ENCODE data around the gene EFCAB14. TPM values are rescaled to one million over a fixed set of nuclear protein-coding genes. Genes with fewer than 3 reads are reported as not detected.

Gene EFCAB14
- total RNA-seq, 1 donor from 2014 or later = 44.7 TPM

- no peak for DNase-seq (ENCODE audit: low spot score)
- peaks cover 13% of the 10 kb centered on the region for H3K36me3 ChIP-seq
- no peaks in the 10 kb centered on the region for H3K4me1 Mint-ChIP-seq
These were observed 59.5 kb downstream of the EFCAB14 start for GRCh38 chr1:46659307-46659870.

GRCh38 chr1:46657775-46658174 is 61.1 kb downstream of the EFCAB14 start:
- no peaks in the 10 kb centered on the region for H3K9me3 ChIP-seq (ENCODE audit: low read depth)
- Mint-ChIP-seq H3K9me3 (no peaks in the 10 kb centered on the region), H3K27ac (no peak overlapping the region), H3K4me3 (no peak overlapping the region), H3K36me3 (peaks cover 27% of the 10 kb centered on the region), H3K27me3 (ENCODE audit: insufficient read depth, low read depth) (no peaks in the 10 kb centered on the region), H3K4me1 (no peaks in the 10 kb centered on the region)
- no peaks in the 10 kb centered on the region for H3K79me2 ChIP-seq (ENCODE audit: low read depth)
- H3K9ac ChIP-seq = no peak overlapping the region
- H3K36me3 ChIP-seq = peaks cover 8% of the 10 kb centered on the region
- no peak for DNase-seq (ENCODE audit: low spot score)
- TF ChIP-seq EZH2 (IDR thresholded peaks at IDR 0.05) (no peak), CTCF (IDR thresholded peaks at IDR 0.05) (no peak), EZH2phosphoT487 (IDR thresholded peaks at IDR 0.05) (no peak)
- no peak overlapping the region for H3K4me3 ChIP-seq
- no peaks in the 10 kb centered on the region for H3K27me3 ChIP-seq
- H3F3A ChIP-seq (ENCODE audit: low read depth) = no peaks in the 10 kb centered on the region
- no peak overlapping the region for H3K27ac ChIP-seq
- H2AFZ ChIP-seq (replicated peaks) = no peak overlapping the region
- no peaks in the 10 kb centered on the region for H3K4me1 ChIP-seq
- no peak overlapping the region for H3K4me2 ChIP-seq
- no peaks in the 10 kb centered on the region for H4K20me1 ChIP-seq (ENCODE audit: low read depth)

More at GRCh38 chr1:46659307-46659870, 59.5 kb downstream of the EFCAB14 start:
- no peak overlapping the region for H3K27ac ChIP-seq
- H3K9ac ChIP-seq = no peak overlapping the region
- H3K79me2 ChIP-seq (ENCODE audit: low read depth) = no peaks in the 10 kb centered on the region
- no peaks in the 10 kb centered on the region for H3K27me3 ChIP-seq
- H3F3A ChIP-seq (ENCODE audit: low read depth) = no peaks in the 10 kb centered on the region
- H3K9me3 ChIP-seq (ENCODE audit: low read depth) = no peaks in the 10 kb centered on the region
- no peak overlapping the region for H3K4me2 ChIP-seq
- Mint-ChIP-seq H3K4me3 (no peak overlapping the region), H3K27ac (peak overlapping the region; percentile 60), H3K9me3 (no peaks in the 10 kb centered on the region), H3K27me3 (ENCODE audit: insufficient read depth, low read depth) (no peaks in the 10 kb centered on the region), H3K36me3 (peaks cover 31% of the 10 kb centered on the region)
- no peaks in the 10 kb centered on the region for H4K20me1 ChIP-seq (ENCODE audit: low read depth)
- TF ChIP-seq EZH2phosphoT487 (IDR thresholded peaks at IDR 0.05) (no peak), EZH2 (IDR thresholded peaks at IDR 0.05) (no peak), CTCF (IDR thresholded peaks at IDR 0.05) (no peak)
- no peak overlapping the region for H3K4me3 ChIP-seq
- no peak overlapping the region for H2AFZ ChIP-seq (replicated peaks)
- H3K4me1 ChIP-seq = no peaks in the 10 kb centered on the region

GRCh38 chr1:46656643-46657042 is 62.3 kb downstream of the EFCAB14 start:
- Histone ChIP-seq H3K4me1 (no peaks in the 10 kb centered on the region), H3K4me2 (no peak overlapping the region), H3K9ac (no peak overlapping the region), H3K79me2 (ENCODE audit: low read depth) (no peaks in the 10 kb centered on the region), H3K27ac (no peak overlapping the region), H3K36me3 (peaks cover 12% of the 10 kb centered on the region), H2AFZ (replicated peaks) (no peak overlapping the region), H3F3A (ENCODE audit: low read depth) (no peaks in the 10 kb centered on the region), H3K27me3 (no peaks in the 10 kb centered on the region), H3K9me3 (ENCODE audit: low read depth) (no peaks in the 10 kb centered on the region), H3K4me3 (no peak overlapping the region), H4K20me1 (ENCODE audit: low read depth) (no peaks in the 10 kb centered on the region)
- no peak for DNase-seq (ENCODE audit: low spot score)
- Mint-ChIP-seq H3K4me3 (no peak overlapping the region), H3K36me3 (peaks cover 32% of the 10 kb centered on the region), H3K27ac (no peak overlapping the region), H3K27me3 (ENCODE audit: insufficient read depth, low read depth) (no peaks in the 10 kb centered on the region), H3K9me3 (no peaks in the 10 kb centered on the region), H3K4me1 (no peaks in the 10 kb centered on the region)
- TF ChIP-seq CTCF (IDR thresholded peaks at IDR 0.05) (no peak), EZH2 (IDR thresholded peaks at IDR 0.05) (no peak), EZH2phosphoT487 (IDR thresholded peaks at IDR 0.05) (no peak)
